Ishikawa (cell line): ENCODE data around the gene DENR.

Source experiments
- CREB1 ChIP-seq: IDR thresholded peaks from 2 replicates; pipeline ENCODE4 v1.6.1; 2012; ENCODE audit warnings: low read depth
- EGR1 ChIP-seq: IDR thresholded peaks from 2 replicates; pipeline ENCODE4 v1.6.1; 2012
- EP300 ChIP-seq: IDR thresholded peaks from 2 replicates; pipeline ENCODE4 v1.6.1; 2012; ENCODE audit warnings: borderline replicate concordance
- FOXM1 ChIP-seq: IDR thresholded peaks from 2 replicates; pipeline ENCODE4 v1.6.1; 2012; ENCODE audit warnings: low read depth, borderline replicate concordance
- NFIC ChIP-seq: IDR thresholded peaks from 2 replicates; pipeline ENCODE4 v1.6.1; 2012
- RAD21 ChIP-seq: IDR thresholded peaks from 2 replicates; pipeline ENCODE4 v1.6.1; 2012; ENCODE audit warnings: low read depth
- TAF1 ChIP-seq: IDR thresholded peaks from 2 replicates; pipeline ENCODE4 v1.6.1; 2012; ENCODE audit warnings: low read depth, mild to moderate bottlenecking
- TEAD4 ChIP-seq: IDR thresholded peaks from 2 replicates; pipeline ENCODE4 v1.6.1; 2012
- TF ChIP-seq, protein P1 (sequence below): IDR thresholded peaks from 2 replicates; pipeline ENCODE4 v1.6.1; 2012
- TF ChIP-seq, protein P2 (sequence below): IDR thresholded peaks from 2 replicates; pipeline ENCODE4 v1.6.1; 2012; ENCODE audit warnings: low read depth, mild to moderate bottlenecking

DENR gene

DNA sequence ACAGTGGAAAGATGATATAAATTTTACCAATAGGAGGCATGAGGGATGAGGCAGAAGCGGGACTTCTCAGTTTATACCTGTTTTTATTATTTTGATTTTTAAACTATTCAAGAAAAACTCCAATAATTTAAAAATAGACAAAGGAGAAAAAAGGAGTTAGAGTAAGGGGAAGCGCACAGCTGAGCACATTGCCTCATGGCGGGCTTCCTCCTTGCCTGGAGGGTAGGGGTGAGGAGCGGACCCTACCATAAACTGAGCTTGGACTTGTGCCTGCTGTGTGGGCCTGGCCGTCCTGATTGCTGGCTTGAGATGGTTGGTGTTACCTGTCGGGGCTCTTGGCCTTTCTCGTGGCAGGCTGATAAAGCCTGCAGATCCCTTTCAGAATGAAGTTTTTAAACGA, 67.5 kb downstream of the DENR start:
- TF ChIP-seq TAF1 (no peak), TEAD4 (no peak), FOXM1 (no peak), EP300 (no peak), EGR1 (no peak), RAD21 (no peak), NFIC (no peak), CREB1 (no peak)
- TF ChIP-seq, protein P1, sequence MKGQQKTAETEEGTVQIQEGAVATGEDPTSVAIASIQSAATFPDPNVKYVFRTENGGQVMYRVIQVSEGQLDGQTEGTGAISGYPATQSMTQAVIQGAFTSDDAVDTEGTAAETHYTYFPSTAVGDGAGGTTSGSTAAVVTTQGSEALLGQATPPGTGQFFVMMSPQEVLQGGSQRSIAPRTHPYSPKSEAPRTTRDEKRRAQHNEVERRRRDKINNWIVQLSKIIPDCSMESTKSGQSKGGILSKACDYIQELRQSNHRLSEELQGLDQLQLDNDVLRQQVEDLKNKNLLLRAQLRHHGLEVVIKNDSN = no peak
- TF ChIP-seq, protein P2, sequence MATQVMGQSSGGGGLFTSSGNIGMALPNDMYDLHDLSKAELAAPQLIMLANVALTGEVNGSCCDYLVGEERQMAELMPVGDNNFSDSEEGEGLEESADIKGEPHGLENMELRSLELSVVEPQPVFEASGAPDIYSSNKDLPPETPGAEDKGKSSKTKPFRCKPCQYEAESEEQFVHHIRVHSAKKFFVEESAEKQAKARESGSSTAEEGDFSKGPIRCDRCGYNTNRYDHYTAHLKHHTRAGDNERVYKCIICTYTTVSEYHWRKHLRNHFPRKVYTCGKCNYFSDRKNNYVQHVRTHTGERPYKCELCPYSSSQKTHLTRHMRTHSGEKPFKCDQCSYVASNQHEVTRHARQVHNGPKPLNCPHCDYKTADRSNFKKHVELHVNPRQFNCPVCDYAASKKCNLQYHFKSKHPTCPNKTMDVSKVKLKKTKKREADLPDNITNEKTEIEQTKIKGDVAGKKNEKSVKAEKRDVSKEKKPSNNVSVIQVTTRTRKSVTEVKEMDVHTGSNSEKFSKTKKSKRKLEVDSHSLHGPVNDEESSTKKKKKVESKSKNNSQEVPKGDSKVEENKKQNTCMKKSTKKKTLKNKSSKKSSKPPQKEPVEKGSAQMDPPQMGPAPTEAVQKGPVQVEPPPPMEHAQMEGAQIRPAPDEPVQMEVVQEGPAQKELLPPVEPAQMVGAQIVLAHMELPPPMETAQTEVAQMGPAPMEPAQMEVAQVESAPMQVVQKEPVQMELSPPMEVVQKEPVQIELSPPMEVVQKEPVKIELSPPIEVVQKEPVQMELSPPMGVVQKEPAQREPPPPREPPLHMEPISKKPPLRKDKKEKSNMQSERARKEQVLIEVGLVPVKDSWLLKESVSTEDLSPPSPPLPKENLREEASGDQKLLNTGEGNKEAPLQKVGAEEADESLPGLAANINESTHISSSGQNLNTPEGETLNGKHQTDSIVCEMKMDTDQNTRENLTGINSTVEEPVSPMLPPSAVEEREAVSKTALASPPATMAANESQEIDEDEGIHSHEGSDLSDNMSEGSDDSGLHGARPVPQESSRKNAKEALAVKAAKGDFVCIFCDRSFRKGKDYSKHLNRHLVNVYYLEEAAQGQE = no peak
